Chondrocyte (in vitro differentiated cells): Measurements from ENCODE around the gene SLC25A42. TPM values are rescaled to one million over a fixed set of nuclear protein-coding genes. Genes with fewer than 3 reads are reported as not detected.

Source experiments
- DNase-seq: peaks from one replicate; pipeline ENCODE4 v3.0.0; 2021; ENCODE audit warnings: mixed read lengths, low spot score
- H3K27ac Mint-ChIP-seq: one replicate; pipeline ENCODE4 v1.8.0; 2021; ENCODE audit warnings: mild to moderate bottlenecking, moderate library complexity, mixed read lengths; ENCODE audit not compliant: unreplicated experiment
- H3K27me3 Mint-ChIP-seq: 2 replicates; pipeline ENCODE4 v1.8.0; 2021; ENCODE audit warnings: low read depth, mixed read lengths
- H3K36me3 Mint-ChIP-seq: 2 replicates; pipeline ENCODE4 v1.8.0; 2021; ENCODE audit warnings: low read depth, mixed read lengths
- H3K4me1 Mint-ChIP-seq: 2 replicates; pipeline ENCODE4 v1.8.0; 2021; ENCODE audit warnings: low read depth, mild to moderate bottlenecking, mixed read lengths
- H3K4me3 Mint-ChIP-seq: one replicate; pipeline ENCODE4 v1.8.0; 2021; ENCODE audit warnings: mild to moderate bottlenecking, moderate library complexity, mixed read lengths; ENCODE audit not compliant: unreplicated experiment
- H3K9me3 Mint-ChIP-seq: 2 replicates; pipeline ENCODE4 v1.8.0; 2021; ENCODE audit warnings: low read depth, mixed read lengths
- total RNA-seq: library from RNA; stranded (reverse); gene quantifications from 3 replicates; pipeline ENCODE4 v1.2.1, GENCODE V29; 2021
- TF ChIP-seq, protein P1 (sequence below): fragments of 200-600 bp; sonication (generic); IDR thresholded peaks from 2 replicates; pipeline ENCODE4 v1.5.0; 2021; ENCODE audit warnings: antibody characterized with exemption, mild to moderate bottlenecking, moderate library complexity

SLC25A42 gene
- total RNA-seq, 1 donor from 2014 or later, result 8.9 TPM

DNA sequence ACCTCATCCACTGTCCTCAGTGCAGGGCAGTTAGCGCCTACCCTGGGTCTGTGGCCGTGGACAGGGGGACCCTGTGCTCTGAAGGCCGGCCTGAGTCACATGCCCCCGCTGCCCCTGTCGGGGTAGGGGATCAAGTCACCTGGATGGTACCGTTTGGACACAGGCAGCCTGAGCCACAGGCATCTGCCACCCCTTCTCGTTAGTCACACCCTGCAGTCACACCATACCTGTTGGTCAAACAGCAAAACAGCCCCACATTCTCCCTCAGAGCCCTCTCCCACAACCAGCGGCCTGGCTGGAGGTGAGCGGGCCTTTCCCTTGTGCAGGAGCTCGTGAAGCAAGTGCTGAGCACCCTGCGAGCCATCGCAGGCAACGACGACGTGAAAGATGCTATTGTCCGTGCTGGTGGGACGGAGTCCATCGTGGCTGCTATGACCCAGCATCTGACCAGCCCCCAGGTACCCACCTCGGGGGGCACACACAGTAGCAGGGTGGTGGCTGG, 8.8 kb upstream of the SLC25A42 start:
- DNase-seq, result no peak
- H3K36me3 Mint-ChIP-seq, result peaks cover 17% of the 10 kb centered on the region
- H3K9me3 Mint-ChIP-seq, result no peaks in the 10 kb centered on the region
- TF ChIP-seq, protein P1, sequence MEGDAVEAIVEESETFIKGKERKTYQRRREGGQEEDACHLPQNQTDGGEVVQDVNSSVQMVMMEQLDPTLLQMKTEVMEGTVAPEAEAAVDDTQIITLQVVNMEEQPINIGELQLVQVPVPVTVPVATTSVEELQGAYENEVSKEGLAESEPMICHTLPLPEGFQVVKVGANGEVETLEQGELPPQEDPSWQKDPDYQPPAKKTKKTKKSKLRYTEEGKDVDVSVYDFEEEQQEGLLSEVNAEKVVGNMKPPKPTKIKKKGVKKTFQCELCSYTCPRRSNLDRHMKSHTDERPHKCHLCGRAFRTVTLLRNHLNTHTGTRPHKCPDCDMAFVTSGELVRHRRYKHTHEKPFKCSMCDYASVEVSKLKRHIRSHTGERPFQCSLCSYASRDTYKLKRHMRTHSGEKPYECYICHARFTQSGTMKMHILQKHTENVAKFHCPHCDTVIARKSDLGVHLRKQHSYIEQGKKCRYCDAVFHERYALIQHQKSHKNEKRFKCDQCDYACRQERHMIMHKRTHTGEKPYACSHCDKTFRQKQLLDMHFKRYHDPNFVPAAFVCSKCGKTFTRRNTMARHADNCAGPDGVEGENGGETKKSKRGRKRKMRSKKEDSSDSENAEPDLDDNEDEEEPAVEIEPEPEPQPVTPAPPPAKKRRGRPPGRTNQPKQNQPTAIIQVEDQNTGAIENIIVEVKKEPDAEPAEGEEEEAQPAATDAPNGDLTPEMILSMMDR, result no peak
- H3K4me3 Mint-ChIP-seq, result no peak overlapping the region
- H3K27me3 Mint-ChIP-seq, result no peaks in the 10 kb centered on the region
- H3K27ac Mint-ChIP-seq, result no peak overlapping the region
- no peaks in the 10 kb centered on the region for H3K4me1 Mint-ChIP-seq

DNA sequence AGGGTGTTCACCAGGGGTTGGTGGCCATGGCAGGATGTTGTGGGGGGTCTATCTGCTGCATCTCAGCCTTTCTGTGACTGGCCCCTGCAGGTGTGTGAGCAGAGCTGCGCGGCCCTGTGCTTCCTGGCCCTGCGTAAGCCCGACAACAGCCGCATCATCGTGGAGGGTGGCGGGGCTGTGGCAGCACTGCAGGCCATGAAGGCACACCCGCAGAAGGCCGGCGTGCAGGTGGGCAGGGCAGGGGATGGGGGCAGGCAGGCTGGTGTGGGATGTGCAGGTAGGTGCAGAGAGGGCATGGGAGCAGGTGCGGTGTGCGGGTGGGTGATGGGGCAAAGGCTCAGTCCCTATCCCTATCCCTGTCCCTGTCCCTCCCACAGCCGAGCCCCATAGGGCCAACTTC, 8.1 kb upstream of the SLC25A42 start:
- DNase-seq, result no peak
- H3K27me3 Mint-ChIP-seq, result no peaks in the 10 kb centered on the region
- peaks cover 14% of the 10 kb centered on the region for H3K36me3 Mint-ChIP-seq
- H3K4me3 Mint-ChIP-seq, result no peak overlapping the region
- no peak overlapping the region for H3K27ac Mint-ChIP-seq
- TF ChIP-seq, protein P1, result no peak
- H3K4me1 Mint-ChIP-seq, result no peaks in the 10 kb centered on the region
- no peaks in the 10 kb centered on the region for H3K9me3 Mint-ChIP-seq

DNA sequence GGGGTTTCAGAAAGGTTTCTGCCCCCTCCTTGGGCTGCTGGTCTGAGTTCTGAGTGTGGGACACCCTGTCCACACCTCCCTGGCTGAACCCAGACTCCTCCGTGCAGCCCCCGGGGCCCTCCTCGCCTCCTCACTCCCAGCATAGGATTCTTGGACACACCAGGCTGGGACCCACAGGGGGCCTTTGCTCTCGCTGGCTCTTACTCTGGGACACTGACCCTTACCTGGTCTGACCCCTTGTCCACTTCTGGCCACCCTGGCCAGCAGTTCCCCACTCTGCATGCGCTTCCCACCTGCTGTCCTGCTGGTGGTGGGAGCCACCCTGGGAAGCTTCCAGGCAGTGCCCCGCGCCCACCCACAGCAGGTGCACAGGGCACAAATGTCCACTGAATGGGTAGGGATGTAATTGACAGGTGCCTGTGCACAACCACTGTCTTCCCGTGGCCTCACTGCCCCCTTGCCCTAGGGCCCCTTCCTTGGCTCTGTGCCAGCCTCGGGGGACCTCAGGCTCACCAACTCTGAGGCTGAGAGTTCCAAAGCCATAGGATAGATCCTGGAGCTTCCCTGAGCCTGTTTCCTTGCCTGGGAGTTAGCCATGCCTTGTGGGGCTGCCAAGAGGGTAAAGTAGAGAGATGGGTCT, 7.0 kb upstream of the SLC25A42 start:
- H3K36me3 Mint-ChIP-seq, result peaks cover 12% of the 10 kb centered on the region
- H3K27me3 Mint-ChIP-seq, result no peaks in the 10 kb centered on the region
- TF ChIP-seq, protein P1, result no peak
- no peak for DNase-seq
- H3K9me3 Mint-ChIP-seq, result no peaks in the 10 kb centered on the region
- H3K27ac Mint-ChIP-seq, result no peak overlapping the region
- peaks cover 2% of the 10 kb centered on the region for H3K4me1 Mint-ChIP-seq
- H3K4me3 Mint-ChIP-seq, result no peak overlapping the region

DNA sequence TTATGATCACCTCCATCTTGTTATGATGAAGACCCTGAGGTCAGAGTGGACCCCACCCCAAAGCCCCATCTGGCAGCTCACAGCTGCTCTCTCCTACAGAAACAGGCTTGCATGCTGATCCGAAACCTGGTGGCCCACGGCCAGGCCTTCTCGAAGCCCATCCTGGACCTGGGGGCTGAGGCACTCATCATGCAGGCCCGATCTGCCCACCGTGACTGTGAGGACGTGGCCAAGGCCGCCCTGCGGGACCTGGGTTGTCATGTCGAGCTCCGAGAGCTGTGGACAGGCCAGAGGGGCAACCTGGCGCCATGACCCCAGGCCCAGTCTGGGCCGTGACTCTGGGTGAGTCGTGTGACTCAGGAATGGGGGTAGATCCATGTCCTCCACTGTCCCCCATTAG, 6.5 kb upstream of the SLC25A42 start:
- no peaks in the 10 kb centered on the region for H3K27me3 Mint-ChIP-seq
- no peaks in the 10 kb centered on the region for H3K9me3 Mint-ChIP-seq
- H3K4me1 Mint-ChIP-seq, result peaks cover 4% of the 10 kb centered on the region
- H3K36me3 Mint-ChIP-seq, result peaks cover 10% of the 10 kb centered on the region
- no peak for DNase-seq
- no peak overlapping the region for H3K4me3 Mint-ChIP-seq
- no peak overlapping the region for H3K27ac Mint-ChIP-seq
- TF ChIP-seq, protein P1, result no peak

DNA sequence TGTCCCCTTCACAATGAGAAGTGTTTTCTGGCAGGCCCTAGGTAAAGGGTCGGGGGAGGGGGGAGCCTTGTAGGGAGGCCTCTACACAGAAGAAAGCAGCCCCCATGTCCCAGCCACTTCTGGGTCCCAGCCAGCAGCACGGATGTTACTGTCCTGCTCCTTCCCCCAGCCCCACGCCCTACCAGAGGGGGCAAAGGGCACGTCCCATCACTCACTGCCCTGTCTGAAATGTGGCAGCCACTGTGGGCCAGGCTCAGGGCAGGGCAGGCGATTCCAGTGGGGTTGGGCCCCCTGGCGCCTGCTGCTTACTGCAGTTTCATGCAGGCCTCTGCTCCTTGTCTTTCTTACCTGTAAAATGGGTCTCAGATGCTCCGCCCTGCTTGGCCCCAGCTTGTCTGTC, 6.1 kb upstream of the SLC25A42 start:
- Mint-ChIP-seq H3K27me3 (no peaks in the 10 kb centered on the region), H3K36me3 (peaks cover 10% of the 10 kb centered on the region), H3K4me3 (no peak overlapping the region), H3K9me3 (no peaks in the 10 kb centered on the region), H3K4me1 (peaks cover 8% of the 10 kb centered on the region), H3K27ac (no peak overlapping the region)
- no peak for DNase-seq
- TF ChIP-seq, protein P1, result no peak
